Measurements from ENCODE around the gene CIB4. TPM values are rescaled to one million over a fixed set of nuclear protein-coding genes. Genes with fewer than 3 reads are reported as not detected.

The CIB4 gene
- total and polyA plus RNA-seq, 9 donors = 3.9 TPM; not detected in 8

DNA sequence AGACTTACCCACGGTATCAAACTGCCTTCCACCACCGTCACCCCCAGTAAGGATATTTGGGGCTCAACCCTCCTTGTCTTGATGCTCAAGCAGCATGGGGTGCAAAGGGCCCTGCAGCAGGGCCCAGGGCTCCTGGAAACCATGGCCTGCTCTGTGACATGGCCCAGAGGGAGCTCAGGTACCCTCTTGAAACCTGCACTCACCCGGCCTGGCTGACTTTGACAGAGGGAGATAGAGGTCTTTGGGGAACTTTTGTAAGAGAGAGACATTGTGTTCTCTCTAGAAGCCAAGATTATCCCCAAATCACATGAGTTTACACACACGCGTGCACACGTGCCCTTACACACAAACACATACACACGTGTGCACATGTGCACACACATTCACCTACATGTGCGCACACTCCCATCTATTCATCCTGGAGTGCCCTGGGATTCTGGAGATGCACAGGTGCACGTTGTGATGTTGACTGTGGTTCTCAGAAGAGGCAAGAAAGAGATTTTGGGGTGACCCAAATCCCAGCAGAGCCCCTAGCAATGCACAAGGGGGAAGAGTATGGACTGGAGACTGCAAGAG, 31.7 kb upstream of the CIB4 start:
- H3K4me1 ChIP-seq (ENCODE audit: insufficient read depth) = no peaks in the 10 kb centered on the region
- TF ChIP-seq EP300 (IDR thresholded peaks at IDR 0.05) (no peak), CTCF (IDR thresholded peaks at IDR 0.05) (no peak), POLR2A (IDR thresholded peaks at IDR 0.05) (no peak)
- 75 to 79% (median 78%) methylated on average over 9 of the region's 9 CpGs for WGBS, 3 donors
- no peaks in the 10 kb centered on the region for H3K36me3 ChIP-seq
- no peak for DNase-seq
- intact Hi-C loops (cut with DNase I) = no loop called here
- H3K27ac ChIP-seq = no peak overlapping the region
- no peaks in the 10 kb centered on the region for H3K27me3 ChIP-seq
- H3K4me3 ChIP-seq = no peak overlapping the region
- H3K9me3 ChIP-seq = no peaks in the 10 kb centered on the region

DNA sequence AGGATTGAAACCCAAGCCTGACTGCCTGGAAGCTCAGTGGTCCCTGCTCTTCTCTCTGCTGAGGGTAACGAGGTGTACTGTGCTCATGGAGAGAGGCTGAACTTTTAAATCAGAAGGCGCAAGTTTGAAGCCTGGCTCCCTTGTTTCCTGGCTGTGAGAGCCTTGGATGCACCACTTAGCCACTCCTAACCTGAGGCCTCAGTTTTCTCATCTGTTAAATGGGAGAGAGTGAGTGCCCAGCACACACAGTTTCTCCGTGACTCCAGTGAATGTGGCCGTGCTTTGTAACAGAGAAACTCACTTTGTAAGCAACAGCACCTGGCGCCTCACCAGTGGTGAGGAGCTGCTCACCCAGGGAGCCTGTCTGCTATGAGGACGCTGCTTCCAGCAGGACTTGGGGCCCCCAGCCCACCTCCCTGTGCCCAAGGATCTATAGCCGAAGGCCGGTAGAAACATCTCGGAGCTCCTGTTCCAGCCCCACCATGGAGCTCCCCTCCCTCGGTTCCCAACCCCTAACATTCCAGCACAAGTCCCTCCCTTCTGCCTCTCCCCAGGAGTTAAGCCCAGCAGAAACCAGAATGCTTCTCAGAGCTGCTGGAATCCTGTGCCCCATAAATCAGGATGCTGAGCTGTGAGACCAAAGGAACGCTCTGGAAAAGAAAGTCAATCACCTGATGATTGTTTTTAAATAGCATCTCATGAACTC, 31.1 kb upstream of the CIB4 start:
- H3K9me3 ChIP-seq = no peaks in the 10 kb centered on the region
- no peaks in the 10 kb centered on the region for H3K27me3 ChIP-seq
- no peaks in the 10 kb centered on the region for H3K4me1 ChIP-seq (ENCODE audit: insufficient read depth)
- 56 to 66% (median 59%) methylated on average over 11 of the region's 11 CpGs for WGBS, 3 donors
- no peak overlapping the region for H3K4me3 ChIP-seq
- no peak overlapping the region for H3K27ac ChIP-seq
- TF ChIP-seq CTCF (IDR thresholded peaks at IDR 0.05) (no peak), POLR2A (IDR thresholded peaks at IDR 0.05) (no peak), EP300 (IDR thresholded peaks at IDR 0.05) (no peak)
- intact Hi-C loops (cut with DNase I) = no loop called here
- no peaks in the 10 kb centered on the region for H3K36me3 ChIP-seq
- no peak for DNase-seq

- TF ChIP-seq EP300 (IDR thresholded peaks at IDR 0.05) (no peak), CTCF (IDR thresholded peaks at IDR 0.05) (no peak), POLR2A (IDR thresholded peaks at IDR 0.05) (no peak)
- no peak overlapping the region for H3K27ac ChIP-seq
- no peak overlapping the region for H3K4me3 ChIP-seq
- H3K9me3 ChIP-seq = no peaks in the 10 kb centered on the region
- no peaks in the 10 kb centered on the region for H3K4me1 ChIP-seq (ENCODE audit: insufficient read depth)
- H3K27me3 ChIP-seq = no peaks in the 10 kb centered on the region
- H3K36me3 ChIP-seq = no peaks in the 10 kb centered on the region
- WGBS, 3 donors = 78 to 87% (median 79%) methylated on average over 5 of the region's 5 CpGs
- DNase-seq = no peak
- intact Hi-C loops (cut with DNase I) = no loop called here
These were observed 30.5 kb upstream of the CIB4 start for GRCh38 chr2:26671691-26672090.

DNA sequence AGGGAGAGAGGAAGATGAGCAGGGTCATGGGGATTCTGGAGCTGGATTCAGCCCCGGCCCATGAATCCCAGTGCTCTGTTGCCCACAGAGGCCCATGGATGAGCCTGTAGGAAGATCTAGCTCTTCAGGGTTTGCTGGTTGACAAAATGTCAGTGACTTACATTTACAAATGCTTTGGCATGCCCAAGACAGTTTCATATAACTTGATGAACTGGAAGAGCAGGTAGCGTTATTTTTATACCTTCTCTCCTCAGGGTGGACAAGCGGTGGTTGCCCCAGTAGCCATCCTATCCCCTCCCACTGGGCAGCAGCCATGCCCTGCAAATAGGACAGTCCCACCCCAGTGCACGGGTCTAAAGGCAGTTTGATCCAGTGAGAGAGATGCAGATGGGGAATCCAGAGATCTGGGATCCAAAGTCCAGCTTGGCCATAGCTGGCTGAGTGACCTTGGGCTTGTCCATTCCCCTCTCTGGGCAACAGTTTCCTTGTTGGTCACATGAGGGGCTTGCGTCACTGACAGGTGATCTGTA, 29.8 kb upstream of the CIB4 start:
- Histone ChIP-seq H3K27me3 (no peaks in the 10 kb centered on the region), H3K9me3 (no peaks in the 10 kb centered on the region), H3K27ac (no peak overlapping the region), H3K4me3 (no peak overlapping the region), H3K4me1 (ENCODE audit: insufficient read depth) (no peaks in the 10 kb centered on the region), H3K36me3 (no peaks in the 10 kb centered on the region)
- TF ChIP-seq POLR2A (IDR thresholded peaks at IDR 0.05) (no peak), CTCF (IDR thresholded peaks at IDR 0.05) (no peak), EP300 (IDR thresholded peaks at IDR 0.05) (no peak)
- intact Hi-C loops (cut with DNase I) = no loop called here
- WGBS, 3 donors = 85 to 94% (median 87%) methylated on average over 5 of the region's 5 CpGs
- DNase-seq = no peak

All from ovary (tissue), 9 donors.